GM19467 (cell line): ENCODE data around the gene MRE11.
"Not testable (repeated sequence)": the region's sequence is repeated elsewhere in the genome, so short reads cannot be mapped to it uniquely, and the experiment has no call there.

ENCODE experiments used
- ATAC-seq: cut with Tn5 transposase; IDR thresholded peaks from one replicate; pipeline ENCODE4 v1.9.1; 2021; ENCODE audit warnings: mild to moderate bottlenecking, moderate library complexity; ENCODE audit not compliant: unreplicated experiment

Gene MRE11

GRCh38 chr11:94433049-94433448 lies 60.6 kb downstream of the MRE11 start:
- ATAC-seq = no peak

GRCh38 chr11:94424662-94425061 lies 69.0 kb downstream of the MRE11 start:
- ATAC-seq = no peak

GRCh38 chr11:94424011-94424410 lies 69.6 kb downstream of the MRE11 start:
- ATAC-seq = no peak

GRCh38 chr11:94423507-94423906 lies 70.1 kb downstream of the MRE11 start:
- no peak for ATAC-seq

GRCh38 chr11:94418123-94418765 lies 75.4 kb downstream of the MRE11 start:
- no peak for ATAC-seq

GRCh38 chr11:94417386-94417987 lies 76.2 kb downstream of the MRE11 start:
- no peak for ATAC-seq

- no peak for ATAC-seq
Measured at GRCh38 chr11:94405062-94405833, 88.4 kb downstream of the MRE11 start.

GRCh38 chr11:94402355-94402754 lies 91.3 kb downstream of the MRE11 start:
- ATAC-seq = no peak

- ATAC-seq = no peak
Measured at GRCh38 chr11:94401773-94402265, 91.8 kb downstream of the MRE11 start.

- ATAC-seq = no peak
Measured at GRCh38 chr11:94400839-94401772, 92.5 kb downstream of the MRE11 start, which contains the start of gene GPR83. GPR83 (minus strand) TSS chr11:94401419; CDS start chr11:94401247, 172 bp downstream.

- no peak for ATAC-seq
Measured at GRCh38 chr11:94400457-94400838, 93.2 kb downstream of the MRE11 start.

GRCh38 chr11:94400050-94400449 lies 93.6 kb downstream of the MRE11 start:
- no peak for ATAC-seq

GRCh38 chr11:94398101-94398500 lies 95.5 kb downstream of the MRE11 start:
- no peak for ATAC-seq

GRCh38 chr11:94396282-94396681 lies 97.4 kb downstream of the MRE11 start:
- no peak for ATAC-seq

GRCh38 chr11:94391937-94392336 lies 101.7 kb downstream of the MRE11 start:
- ATAC-seq = not testable (repeated sequence)

- no peak for ATAC-seq
Measured at GRCh38 chr11:94379613-94380012, 114.0 kb downstream of the MRE11 start.

- ATAC-seq = no peak
Measured at GRCh38 chr11:94376841-94377240, 116.8 kb downstream of the MRE11 start.

- not testable (repeated sequence) for ATAC-seq
Measured at GRCh38 chr11:94370576-94370975, 123.1 kb downstream of the MRE11 start.
